ENCODE results near the gene SERBP1. TPM values are rescaled to one million over a fixed set of nuclear protein-coding genes. Genes with fewer than 3 reads are reported as not detected.
A peak's percentile ranks its signal among the peaks of the same experiment; 100 is the strongest.
"Not testable (repeated sequence)": the region's sequence is repeated elsewhere in the genome, so short reads cannot be mapped to it uniquely, and the experiment has no call there.

SERBP1 gene
- 145 TPM for total RNA-seq

DNA sequence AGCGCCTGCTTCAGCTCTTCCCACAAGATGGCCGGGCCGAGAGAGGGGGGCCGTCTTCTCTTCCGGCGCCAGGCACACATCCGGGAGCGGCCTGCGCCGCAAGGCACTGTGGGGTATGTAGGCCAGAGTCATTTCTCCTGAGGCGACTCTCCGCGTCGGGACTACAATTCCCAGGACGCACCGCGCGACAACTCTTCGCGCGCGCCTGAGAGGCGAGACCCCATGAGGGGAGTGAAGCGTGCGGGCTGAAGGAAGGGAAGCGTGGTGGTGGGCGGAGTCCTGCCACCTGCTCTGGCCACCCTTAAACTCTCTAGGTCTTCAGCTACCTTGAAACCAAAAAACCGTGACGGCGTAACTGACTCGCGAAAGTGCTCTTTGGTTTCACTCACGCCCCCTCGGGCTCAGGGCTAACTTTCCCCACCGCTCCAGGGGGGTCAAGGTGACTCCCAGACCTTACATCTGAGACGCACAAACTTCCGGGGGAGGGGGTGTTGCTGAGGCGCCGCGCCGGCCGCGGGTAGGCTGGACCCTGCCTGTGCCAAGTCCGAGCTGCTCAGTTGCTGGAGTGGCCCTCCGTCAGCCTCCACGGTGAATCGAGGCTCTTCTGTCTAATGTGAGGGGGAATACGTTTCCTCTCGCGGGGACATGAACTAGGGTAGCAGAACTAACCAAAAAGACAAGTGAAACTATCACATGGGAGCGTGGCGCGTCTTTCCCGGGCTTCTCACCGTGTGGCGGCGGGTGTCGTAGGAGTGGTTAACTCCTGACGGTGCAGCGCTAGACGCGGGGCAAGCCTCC is at the start of gene SERBP1:
SERBP1 (minus strand) TSS at position 45 of the 798 bp plus-strand sequence. CDS start 102 bp downstream, outside the sequence.
- DNase-seq (ENCODE audit: low spot score) = peak; percentile 96

DNA sequence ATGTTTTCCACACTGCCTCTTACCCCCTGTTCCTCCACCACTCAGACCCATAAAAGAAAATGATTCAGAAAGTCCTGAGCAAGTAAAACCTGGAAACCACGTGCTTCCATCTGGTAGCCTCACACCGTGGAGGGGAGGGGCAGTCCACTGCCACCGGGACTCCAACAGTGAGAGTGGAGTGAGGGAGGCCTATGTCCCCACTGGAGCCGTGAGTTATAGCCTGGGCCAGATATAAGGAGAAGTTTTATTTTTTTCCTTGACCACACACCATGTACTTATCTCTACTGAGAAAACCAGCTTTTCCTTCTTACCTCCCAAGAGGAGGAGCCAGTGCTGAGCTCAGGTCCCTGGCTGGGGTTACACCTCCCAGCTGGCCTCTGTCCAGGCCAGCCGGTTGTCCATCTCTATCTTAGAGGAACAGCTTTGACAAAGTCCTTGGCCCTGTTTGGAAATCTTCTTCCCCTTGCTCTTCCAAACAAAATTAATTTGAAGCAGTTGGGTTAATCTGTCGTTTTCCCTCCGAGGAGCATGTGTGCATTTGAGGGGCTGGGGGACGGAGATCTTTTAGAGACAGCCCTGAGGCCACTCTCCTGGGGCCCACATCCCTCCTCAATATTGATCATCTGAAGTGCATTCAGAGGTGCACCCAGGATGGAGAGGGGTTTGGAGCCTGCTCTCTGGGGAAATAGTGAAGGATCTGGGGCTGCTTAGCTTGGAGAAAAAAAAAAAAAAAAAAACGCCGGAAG is 49.1 kb upstream of the SERBP1 start:
- DNase-seq (ENCODE audit: low spot score) = peak; percentile 16

DNA sequence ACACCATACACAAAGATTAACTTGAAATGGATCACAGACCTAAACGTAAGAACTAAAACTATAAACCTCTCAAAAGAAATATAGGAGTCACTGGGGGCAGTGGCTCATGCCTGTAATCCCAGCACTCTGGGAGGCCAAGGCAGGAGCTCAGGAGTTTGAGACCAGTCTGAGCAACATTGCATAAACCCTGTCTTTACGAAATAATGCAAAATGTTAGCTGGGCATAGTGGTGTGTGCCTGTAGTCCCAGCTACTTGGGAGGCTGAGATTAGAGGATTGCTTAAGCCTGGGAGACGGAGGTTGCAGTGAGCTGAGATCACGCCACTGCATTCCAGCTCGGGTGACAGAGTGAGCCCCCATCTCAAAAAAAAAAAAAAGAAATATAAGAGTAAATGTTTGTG is 46.7 kb upstream of the SERBP1 start:
- DNase-seq (ENCODE audit: low spot score) = no peak

DNA sequence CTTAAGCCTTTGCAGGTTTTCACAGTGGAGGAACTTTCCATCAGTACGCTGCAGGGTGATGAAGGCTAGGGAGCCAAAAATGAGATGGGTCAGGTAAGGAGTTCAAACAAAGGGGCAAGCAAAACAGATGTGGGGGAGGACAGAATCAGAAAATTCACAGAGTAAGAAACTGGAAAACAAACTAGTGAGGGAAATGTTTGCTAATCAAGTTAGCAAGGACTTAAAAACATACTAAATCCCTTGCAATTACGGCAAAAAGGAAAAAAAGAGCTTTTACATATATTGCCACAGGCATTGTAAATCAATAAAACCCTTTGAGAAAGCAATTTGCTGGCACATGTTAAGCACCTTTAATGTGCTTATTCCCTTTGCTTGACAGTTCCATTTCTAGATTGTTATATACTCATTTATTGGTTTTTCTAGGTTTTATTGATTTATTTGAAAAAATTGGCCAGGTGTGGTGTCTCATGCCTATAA is 45.8 kb upstream of the SERBP1 start:
- no peak for DNase-seq (ENCODE audit: low spot score)

DNA sequence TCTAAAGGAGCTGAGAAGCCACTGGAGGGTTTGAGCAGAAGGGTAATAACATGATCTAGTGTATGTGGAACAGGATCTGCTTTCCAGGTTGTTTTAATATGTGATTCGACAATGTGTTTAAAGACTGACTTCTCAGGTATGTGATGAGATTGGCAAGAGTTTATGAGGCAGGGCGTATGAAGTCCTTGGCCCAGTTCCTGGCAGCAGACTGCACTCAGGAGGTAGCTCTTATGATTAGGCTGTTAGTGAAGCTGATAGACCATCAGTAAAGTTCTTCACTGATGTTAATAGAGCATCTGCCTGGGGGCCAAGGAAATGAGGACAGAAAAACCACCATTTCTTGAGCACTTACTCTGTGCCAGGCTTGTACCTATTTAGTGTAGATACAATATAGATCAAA is 41.9 kb upstream of the SERBP1 start:
- no peak for DNase-seq (ENCODE audit: low spot score)

DNA sequence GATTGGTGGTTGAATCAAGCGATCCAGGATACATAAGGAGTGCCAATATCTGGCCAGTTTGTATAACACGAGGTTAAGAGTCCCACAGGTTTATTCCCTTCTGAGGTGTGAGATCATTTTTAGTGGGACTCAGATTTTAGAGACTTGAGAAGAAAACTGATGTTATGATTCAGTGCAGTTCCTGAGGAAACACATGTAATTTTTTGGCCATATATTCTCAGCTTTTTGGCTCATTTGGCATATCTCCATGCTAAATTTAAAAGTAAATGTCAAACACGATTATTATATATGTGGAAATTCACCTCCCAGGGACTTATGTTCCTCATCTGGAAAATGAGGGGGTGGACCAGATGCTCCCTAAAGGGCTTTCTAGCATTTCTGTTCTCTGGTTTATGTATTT is 39.2 kb upstream of the SERBP1 start:
- no peak for DNase-seq (ENCODE audit: low spot score)

DNA sequence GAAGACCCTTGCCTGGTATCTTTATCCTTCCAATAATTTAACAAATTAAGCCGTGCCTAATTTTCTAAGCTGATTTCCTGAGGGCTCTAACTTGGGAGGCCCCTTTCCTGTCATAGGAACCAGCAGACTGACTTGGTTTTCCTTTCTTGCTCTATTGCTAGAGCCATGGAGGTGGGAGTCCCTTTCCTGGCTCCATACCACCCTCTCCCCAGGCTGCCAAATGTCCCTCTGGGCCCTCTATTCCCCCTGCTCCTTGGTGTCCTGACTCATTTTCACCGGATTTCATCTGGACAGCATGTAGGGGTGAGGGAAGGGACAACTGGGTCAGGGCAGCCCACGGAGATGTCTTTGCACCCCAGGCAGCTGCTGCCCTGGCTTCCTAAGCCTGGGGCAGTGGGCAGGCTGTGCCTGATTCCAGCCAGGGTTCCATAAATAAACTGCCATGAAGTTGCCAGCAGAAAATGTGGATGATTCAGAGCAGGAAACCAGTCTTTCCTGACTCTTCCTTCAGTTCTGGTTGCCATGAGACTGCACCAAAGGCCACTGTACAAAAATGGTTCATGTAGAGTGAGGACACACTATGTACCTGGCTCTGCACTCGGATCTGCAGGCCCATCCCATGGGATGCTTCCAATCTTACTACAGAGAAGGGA is 38.0 kb upstream of the SERBP1 start:
- DNase-seq (ENCODE audit: low spot score) = no peak

DNA sequence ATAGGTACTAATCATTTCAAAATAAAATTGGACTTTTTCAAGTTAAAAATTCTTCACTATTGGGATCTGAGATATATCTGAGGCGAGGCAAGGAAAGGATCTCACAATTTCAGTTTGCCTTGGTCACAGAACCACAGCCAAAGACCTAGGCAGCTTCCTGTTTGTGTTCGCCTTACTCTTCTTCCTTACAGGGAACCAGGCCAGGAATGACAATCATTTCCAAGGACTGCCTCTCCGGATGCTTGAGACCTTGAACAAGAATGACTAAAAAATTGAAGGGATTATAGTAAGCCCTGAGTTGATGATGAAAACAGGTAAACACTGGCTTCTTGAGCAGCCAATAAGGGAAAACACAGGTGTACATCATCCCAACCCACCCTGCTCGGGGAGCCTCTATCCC is 35.2 kb upstream of the SERBP1 start:
- DNase-seq (ENCODE audit: low spot score) = no peak

DNA sequence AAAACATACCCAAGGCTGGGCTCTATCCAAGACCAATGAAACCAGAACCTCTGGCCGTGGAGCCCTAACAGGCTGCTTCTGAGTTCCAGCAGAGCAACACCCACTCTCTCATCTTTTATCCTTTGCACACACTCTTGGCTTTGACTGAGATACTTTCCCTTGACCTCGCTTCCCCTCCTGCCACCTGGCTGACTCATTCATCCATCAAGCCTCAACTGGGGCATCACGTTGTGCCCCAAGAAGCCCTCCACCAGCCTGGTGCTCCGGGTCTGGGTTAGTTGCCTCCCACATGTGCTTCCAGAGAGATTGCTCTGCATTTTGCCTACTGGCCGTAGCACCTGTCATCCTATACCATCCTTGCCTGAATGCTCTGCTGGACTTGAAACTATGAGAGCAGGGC is 34.5 kb upstream of the SERBP1 start:
- no peak for DNase-seq (ENCODE audit: low spot score)

DNA sequence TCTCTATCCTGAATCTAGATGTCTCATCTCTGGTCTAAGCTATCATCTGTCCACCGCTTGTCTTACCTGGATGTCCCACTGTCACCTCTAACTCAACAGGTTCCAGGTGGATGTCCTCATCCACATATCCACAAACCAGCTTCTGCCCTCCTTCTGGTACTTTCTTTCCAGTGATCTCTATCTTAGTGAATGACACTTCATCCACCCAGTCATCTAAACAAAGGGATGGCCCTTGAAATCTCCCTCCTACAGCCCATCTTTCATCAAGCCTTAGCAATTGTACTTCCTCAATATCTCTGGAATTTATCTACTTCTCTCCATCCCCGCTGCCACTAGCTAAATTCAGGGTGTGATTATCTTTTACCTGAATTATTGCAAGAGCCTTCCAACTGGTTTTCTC is 33.9 kb upstream of the SERBP1 start:
- DNase-seq (ENCODE audit: low spot score) = no peak

DNA sequence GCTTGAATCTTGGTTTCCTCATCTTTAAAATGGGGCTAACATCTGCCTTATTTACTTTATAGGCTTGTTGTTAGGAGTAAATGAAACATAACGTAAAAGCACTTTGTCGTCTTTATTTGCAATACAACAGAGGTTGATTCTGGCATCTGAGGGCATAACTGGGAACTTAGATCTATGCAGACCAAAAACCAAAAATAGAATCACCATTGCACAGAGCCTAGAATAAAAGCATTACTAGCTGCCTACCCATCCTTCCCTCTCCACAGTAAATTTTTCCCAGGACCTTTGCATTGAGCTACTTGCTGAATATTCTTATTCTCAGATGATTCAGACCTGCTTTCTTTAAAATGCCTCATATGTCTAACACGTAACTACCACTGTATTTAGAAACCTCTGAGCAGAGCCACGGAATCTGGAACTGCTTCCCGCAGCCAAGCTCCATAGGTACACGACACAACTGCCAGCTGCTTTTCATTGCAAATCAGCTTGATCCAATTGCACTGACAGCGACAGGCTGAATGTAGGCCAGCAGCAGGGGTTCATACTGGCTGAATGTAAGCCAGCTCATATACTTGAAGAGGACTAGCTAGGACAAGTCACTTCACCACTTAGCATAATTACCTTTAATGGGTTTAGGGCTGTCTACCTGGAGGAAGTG is 33.2 kb upstream of the SERBP1 start:
- no peak for DNase-seq (ENCODE audit: low spot score)

DNA sequence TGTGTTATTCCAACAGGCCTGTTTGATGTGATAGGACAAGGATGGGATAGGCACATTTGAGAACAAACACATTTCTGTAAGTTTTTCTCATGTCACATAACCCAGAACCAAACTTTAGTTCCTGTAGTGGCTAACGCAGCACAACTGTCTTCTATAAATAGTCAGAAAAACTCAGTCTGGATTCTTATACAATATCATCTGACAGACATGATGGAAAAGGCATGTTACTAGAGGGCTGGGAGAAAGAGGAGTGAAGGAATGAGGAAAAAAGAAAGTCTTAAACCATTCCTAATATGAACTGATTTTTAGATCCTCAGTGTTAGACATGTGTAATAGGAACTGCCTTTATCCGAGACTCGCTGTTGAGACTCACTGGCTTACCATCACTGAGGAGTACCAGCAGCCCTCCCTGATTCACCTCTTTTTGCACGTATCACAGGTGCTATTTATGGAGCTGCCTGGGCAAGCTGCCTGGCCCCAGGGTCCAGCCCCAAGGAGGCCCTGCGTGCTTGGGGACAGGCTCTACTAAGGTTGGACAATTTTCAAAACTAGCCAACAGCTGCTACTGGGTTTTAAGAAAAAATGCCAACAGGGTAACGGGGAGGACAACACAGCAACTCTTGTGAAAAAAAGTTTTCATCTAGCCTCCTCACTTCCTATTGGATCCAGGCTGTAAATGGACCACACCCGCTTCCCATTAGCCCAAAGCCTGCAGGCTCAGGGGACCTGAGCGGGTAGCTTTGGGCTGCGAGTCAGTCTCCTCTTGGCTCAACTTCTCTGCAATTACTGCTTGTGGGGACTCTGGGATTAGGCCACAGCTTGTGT is 30.7 kb upstream of the SERBP1 start:
- no peak for DNase-seq (ENCODE audit: low spot score)

DNA sequence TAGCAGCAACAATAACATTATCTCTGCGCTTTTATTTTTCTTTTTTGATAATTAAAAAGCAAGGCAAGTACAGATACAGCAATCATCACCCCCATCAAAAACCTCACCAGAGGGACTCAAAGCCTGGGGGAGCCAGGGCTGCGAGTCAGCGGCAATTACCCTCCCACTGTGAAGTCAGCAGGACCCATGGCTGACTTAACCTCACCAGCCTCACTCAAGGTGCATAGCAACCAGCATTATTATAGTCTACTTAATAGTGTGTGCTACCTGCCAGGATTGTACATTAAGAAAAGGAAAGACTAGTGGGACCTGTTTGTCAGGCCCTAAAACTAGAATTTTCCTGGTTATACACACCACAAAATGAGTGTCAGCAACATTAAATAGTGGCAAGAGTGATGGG is 28.9 kb upstream of the SERBP1 start:
- DNase-seq (ENCODE audit: low spot score) = no peak

DNA sequence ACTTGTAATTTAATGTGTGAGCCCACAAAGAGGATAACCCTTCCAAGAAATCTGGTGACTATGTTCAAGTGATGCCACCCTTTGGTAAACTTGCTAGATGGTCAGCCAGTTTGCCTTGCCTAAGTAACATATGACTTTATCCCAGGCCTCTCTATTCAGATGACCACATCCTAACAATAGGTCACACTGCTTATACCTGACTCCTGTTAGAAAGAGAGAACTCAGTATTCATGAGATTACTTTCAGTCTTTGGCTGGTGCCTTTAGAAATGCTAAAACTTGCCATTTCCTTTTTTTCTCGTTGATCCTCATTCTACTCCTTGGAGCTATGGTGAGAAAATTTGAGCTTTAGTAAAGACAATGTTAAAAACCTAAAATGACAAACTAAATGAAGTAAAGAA is 28.5 kb upstream of the SERBP1 start:
- DNase-seq (ENCODE audit: low spot score) = no peak

DNA sequence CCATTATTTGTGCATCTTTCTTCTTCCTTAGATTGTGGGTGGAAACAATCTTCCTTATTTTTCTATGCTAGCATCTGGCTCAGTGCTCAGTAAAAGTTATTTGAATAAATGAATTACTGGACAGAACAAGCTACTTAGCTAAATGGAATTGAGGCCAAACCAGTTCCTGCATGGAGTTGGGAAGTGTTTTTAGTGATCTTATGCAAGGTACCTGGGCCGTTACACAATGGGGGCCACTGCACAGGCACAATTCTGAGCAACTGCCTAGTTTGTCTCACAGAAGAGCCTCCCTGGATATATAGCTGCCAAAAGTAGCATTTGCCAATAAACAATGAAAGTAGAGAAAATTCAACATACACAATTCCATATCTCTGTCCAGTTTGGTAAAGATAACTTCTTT is 27.0 kb upstream of the SERBP1 start:
- no peak for DNase-seq (ENCODE audit: low spot score)

DNA sequence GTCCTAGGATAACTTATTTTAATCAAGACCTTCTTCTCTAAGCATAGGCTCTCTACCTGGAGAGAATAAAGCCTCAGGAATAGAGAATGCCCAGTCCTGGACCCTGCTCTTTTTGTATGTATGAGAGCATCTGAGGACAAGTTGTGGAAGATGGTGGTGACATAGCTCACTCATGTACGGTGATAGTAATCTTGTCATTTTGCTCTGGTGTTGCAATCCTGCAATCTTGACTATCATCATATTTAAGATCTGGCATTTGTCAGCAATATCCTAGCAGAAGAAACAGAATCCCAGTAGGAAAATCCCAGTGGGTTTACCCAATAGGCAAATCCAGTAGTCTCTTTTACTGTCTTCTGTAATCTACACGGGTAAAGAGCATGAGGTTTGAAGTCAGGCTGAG is 21.6 kb upstream of the SERBP1 start:
- DNase-seq (ENCODE audit: low spot score) = no peak

DNA sequence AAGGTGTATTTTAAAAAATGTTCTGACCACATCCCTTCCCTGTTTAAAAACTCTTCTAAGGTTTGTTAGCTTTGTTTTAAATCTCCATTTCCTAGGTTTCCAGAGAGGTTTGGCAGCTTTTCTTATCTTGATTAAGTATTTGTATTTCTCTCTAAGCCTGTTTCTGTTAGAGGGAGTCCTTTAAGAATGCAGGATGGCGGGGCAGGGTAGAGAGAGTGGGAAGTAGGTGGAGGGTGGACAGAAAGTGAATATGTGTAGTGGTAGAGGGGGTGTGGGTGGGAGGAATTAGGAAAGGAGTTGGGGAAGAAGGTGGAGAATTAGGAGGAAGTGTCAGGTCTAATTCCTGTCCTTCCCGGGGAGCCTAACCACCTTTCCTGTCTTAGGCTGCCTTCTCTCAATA is 21.2 kb upstream of the SERBP1 start:
- DNase-seq (ENCODE audit: low spot score) = no peak

DNA sequence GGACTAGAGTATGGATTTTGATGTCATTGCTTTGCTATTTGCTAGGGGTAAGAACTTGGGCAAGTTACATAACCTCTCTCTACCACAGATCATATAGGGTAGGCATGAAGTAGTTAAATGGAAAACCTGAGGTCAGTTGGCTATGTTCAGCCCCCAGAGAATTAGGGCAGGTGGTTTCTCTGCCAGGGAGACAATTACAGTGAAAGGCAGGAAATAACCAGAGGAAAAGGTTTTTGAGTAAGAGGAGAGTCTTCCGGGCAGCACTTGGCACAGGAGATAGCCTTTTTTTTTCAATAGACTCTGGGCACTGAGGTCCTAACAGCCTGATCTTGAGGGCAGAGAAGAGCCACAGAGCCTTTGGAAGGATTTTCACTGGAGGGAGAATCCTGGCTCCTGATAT is 16.7 kb upstream of the SERBP1 start:
- DNase-seq (ENCODE audit: low spot score) = no peak

DNA sequence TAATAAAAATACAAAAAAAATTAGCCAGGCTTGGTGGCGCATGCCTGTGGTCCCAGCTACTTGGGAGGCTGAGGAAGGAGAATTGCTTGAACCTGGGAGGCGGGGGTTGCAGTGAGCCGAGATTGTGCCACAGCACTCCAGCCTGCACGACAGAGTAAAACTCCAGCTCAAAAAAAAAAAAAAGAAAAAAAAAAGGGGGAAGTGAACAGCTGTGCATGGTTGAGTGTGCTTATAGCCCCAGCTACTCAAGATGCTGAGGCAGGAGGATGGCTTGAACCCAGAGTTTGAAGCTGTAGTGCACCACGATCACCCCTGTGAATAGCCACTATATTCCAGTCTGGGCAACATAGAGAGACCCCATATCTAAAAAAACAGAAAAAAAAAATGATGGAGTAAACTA is 15.8 kb upstream of the SERBP1 start:
- not testable (repeated sequence) for DNase-seq (ENCODE audit: low spot score)

DNA sequence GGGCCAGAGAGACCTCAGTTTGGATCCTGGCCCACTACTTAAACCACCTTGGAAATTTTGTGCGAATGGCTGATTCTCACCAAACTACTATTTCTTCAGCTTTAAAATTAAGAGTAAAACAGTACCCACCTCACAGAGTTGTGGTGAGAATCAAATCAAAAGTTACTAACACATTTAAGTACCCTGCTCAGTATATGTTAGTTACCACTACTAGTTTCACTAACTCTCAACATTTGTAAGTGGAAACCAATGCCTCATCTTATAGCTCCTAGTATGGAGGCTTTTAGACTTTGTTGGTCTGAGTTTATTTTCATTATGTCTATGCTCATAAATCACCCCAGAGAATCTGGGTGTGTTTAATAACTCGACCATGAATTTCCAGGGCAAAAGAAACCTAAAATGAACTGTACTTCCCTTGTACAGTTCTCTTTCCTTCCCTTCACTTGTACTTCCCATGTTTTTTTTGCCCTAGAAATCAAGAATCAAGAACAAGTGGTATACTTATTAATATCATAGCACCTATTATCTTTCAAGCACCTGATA is 11.6 kb upstream of the SERBP1 start:
- DNase-seq (ENCODE audit: low spot score) = no peak

DNA sequence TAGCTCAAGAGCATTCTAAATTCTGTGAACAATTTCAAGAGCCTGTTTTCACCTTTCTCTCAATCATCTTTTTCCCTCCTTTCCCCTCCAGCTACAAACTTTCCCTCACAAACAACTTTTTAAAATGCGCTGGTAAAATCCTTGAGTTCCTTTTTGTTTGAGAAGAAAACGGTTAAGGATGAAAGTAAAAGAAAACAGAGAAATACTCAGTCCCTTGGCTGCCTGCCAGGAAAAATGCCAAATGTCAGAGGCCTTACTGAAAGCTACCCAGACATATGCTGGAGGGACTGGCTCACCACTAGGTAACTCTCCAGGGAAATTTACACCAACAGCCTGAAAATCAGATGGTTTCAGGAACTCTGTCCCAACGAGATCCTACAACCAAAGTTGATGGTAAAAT is 11.0 kb upstream of the SERBP1 start:
- DNase-seq (ENCODE audit: low spot score) = peak; percentile 31
